GM12878 (cell line): ENCODE measurements around the gene AGBL3. TPM values are rescaled to one million over a fixed set of nuclear protein-coding genes. Genes with fewer than 3 reads are reported as not detected.

Experiments
- ATAC-seq: fragments of 200-7000 bp; cut with Tn5 transposase; 3 replicates; pipeline ENCODE4 v1.9.1; 2020; ENCODE audit warnings: mild to moderate bottlenecking, moderate library complexity
- BruUV-seq: library from RNA; stranded (reverse); fragments of 400-500 nt; replicated peaks from 2 replicates; lab custom pipeline; 2021; lab: Mats Ljungman, UMichigan
- CTCF ChIA-PET: fragments of 300-600 bp; sonication (Branson Sonifier 250); formaldehyde crosslinking; extraction: SDS; loops from one replicate; lab custom pipeline; 2021; ENCODE audit warnings: inconsistent platforms; lab: Yijun Ruan, JAX
- POLR2A ChIA-PET: fragments of 350-600 bp; formaldehyde crosslinking; extraction: SDS; loops from one replicate; lab custom pipeline; 2021; ENCODE audit warnings: inconsistent platforms; lab: Charles Lee
- RAD21 ChIA-PET: fragments of 300-600 bp; sonication (Branson Sonifier 250); formaldehyde crosslinking; loops from one replicate; lab custom pipeline; 2023; ENCODE audit warnings: antibody characterized with exemption; ENCODE audit not compliant: unreplicated experiment; lab: Charles Lee
- SMC1A ChIA-PET: fragments of 300-600 bp; sonication (Branson Sonifier 250); formaldehyde crosslinking; loops from one replicate; lab custom pipeline; 2023; ENCODE audit not compliant: unreplicated experiment, uncharacterized antibody; lab: Charles Lee
- DNase-seq: peaks from one replicate; pipeline ENCODE4 v3.0.0-alpha.2; 2011; ENCODE audit warnings: low read depth, low spot score
- FAIRE-seq: peaks from 3 replicates; lab custom pipeline; 2011; peaks lifted over from hg19 to GRCh38; lab: Jason Lieb, UNC
- H2AFZ ChIP-seq: 2 replicates; pipeline ENCODE4 v1.6.0; 2011; ENCODE audit warnings: low read depth, low read length, control low read depth; ENCODE audit not compliant: control insufficient read depth
- H3K27ac ChIP-seq: 2 replicates; pipeline ENCODE4 v1.5.1; 2011; ENCODE audit warnings: control low read depth; ENCODE audit not compliant: control insufficient read depth, insufficient read depth
- H3K27me3 ChIP-seq, 2 experiments: replicated peaks in 1 of 2; 2 replicates each; pipeline versions ENCODE4 v1.6.0 to v1.6.1; 2011; ENCODE audit warnings: low read length in 1 of 2; ENCODE audit not compliant: control insufficient read depth in 2 of 2, insufficient read depth in 2 of 2
- H3K36me3 ChIP-seq, 2 experiments: 2 replicates each; pipeline ENCODE4 v1.5.1; 2011; ENCODE audit warnings: low read length in 1 of 2; ENCODE audit not compliant: control insufficient read depth in 2 of 2, insufficient read depth in 2 of 2
- H3K4me1 ChIP-seq: 2 replicates; pipeline ENCODE4 v1.6.1; 2011; ENCODE audit warnings: mild to moderate bottlenecking, low read length, moderate library complexity, mixed read lengths; ENCODE audit not compliant: control insufficient read depth, insufficient read depth
- H3K4me2 ChIP-seq: 2 replicates; pipeline ENCODE4 v1.6.0; 2011; ENCODE audit warnings: control low read depth; ENCODE audit not compliant: control insufficient read depth, insufficient read depth
- H3K4me3 ChIP-seq: fragments of 200-600 bp; sonication (generic); 2 replicates; pipeline ENCODE4 v1.5.1; 2016
- H3K79me2 ChIP-seq: 2 replicates; pipeline ENCODE4 v1.6.0; 2011; ENCODE audit warnings: low read length; ENCODE audit not compliant: control insufficient read depth, insufficient read depth
- H3K9ac ChIP-seq: 2 replicates; pipeline ENCODE4 v1.8.0; 2011; ENCODE audit warnings: low read length, control low read depth, mixed read lengths; ENCODE audit not compliant: control insufficient read depth, insufficient read depth
- H3K9me3 ChIP-seq: replicated peaks from 3 replicates; pipeline ENCODE4 v1.5.1; 2011; ENCODE audit warnings: mild to moderate bottlenecking, low read length; ENCODE audit not compliant: control insufficient read depth, insufficient read depth
- H4K20me1 ChIP-seq: 2 replicates; pipeline ENCODE4 v1.6.0; 2011; ENCODE audit not compliant: control insufficient read depth, insufficient read depth
- CEBPB ChIP-seq, 2 experiments: fragments of 150-350 bp in 1 of 2; IDR thresholded peaks; 2 replicates each; pipeline ENCODE4 v1.6.1; 2012 to 2014; ENCODE audit warnings: low read depth in 2 of 2, low read length in 2 of 2, borderline replicate concordance in 1 of 2, inconsistent platforms in 1 of 2
- MEF2B ChIP-seq: fragments of 450-650 bp; IDR thresholded peaks from 2 replicates; pipeline ENCODE4 v1.6.1; 2018; ENCODE audit warnings: mild to moderate bottlenecking, moderate library complexity; ENCODE audit not compliant: partially characterized antibody, poor library complexity, severe bottlenecking
- MTA2 ChIP-seq: fragments of 450-650 bp; IDR thresholded peaks from 2 replicates; pipeline ENCODE4 v1.6.1; 2016; ENCODE audit warnings: low read depth, mild to moderate bottlenecking, moderate library complexity
- PAX8 ChIP-seq: fragments of 450-650 bp; IDR thresholded peaks from 2 replicates; pipeline ENCODE4 v1.6.1; 2017; ENCODE audit warnings: mild to moderate bottlenecking, moderate library complexity
- RAD21 ChIP-seq: IDR thresholded peaks from 2 replicates; pipeline ENCODE4 v1.6.1; 2011; ENCODE audit warnings: mild to moderate bottlenecking, low read depth, low read length, moderate library complexity; ENCODE audit not compliant: insufficient read depth
- RAD51 ChIP-seq: fragments of 450-650 bp; IDR thresholded peaks from 2 replicates; pipeline ENCODE4 v1.6.1; 2016; ENCODE audit warnings: moderate library complexity, mild to moderate bottlenecking, inconsistent platforms
- SIN3A ChIP-seq: IDR thresholded peaks from 2 replicates; pipeline ENCODE4 v1.6.1; 2012; ENCODE audit warnings: low read depth, low read length, improper control_type of control experiment
- SUPT20H ChIP-seq: IDR thresholded peaks from 2 replicates; pipeline ENCODE4 v1.6.1; 2011; ENCODE audit warnings: low read depth, mild to moderate bottlenecking, low read length, moderate library complexity, borderline replicate concordance; ENCODE audit not compliant: control insufficient read depth
- TCF7 ChIP-seq: IDR thresholded peaks from 2 replicates; pipeline ENCODE4 v1.6.1; 2014; ENCODE audit warnings: antibody characterized with exemption, borderline replicate concordance
- WRNIP1 ChIP-seq: IDR thresholded peaks from 2 replicates; pipeline ENCODE4 v1.6.1; 2011; ENCODE audit warnings: low read depth, low read length, improper control_type of control experiment, borderline replicate concordance
- ZNF207 ChIP-seq: fragments of 450-650 bp; IDR thresholded peaks from 2 replicates; pipeline ENCODE4 v1.6.1; 2014; ENCODE audit warnings: antibody characterized with exemption, mild to moderate bottlenecking, borderline replicate concordance
- WGBS: methylation state at CpG from one replicate; pipeline ENCODE4 v1.1.6; 2016; ENCODE audit warnings: low lambda C conversion rate; ENCODE audit not compliant: insufficient replicate concordance, insufficient coverage; ENCODE audit errors: missing lambda C conversion rate; 5-methylcytosine and 5-hydroxymethylcytosine counted together
- in situ Hi-C: fragments of 300-500 bp; cut with MboI; formaldehyde crosslinking; loops from 9 replicates; pipeline ENCODE4 v1.14.3; 2018; ENCODE audit warnings: mixed read lengths
- intact Hi-C: fragments of 100-400 bp; cut with micrococcal nuclease; formaldehyde crosslinking; loops from one replicate; pipeline ENCODE4 v1.14.2; 2022; ENCODE audit not compliant: unreplicated experiment
- polyA plus RNA-seq, 11 experiments: library from polyadenylated mRNA; depleted of rRNA in 4 of 11; unstranded in 6 of 11; stranded (reverse) in 5 of 11; fragments of >200 nt; fragmentation: Nextera tagmentation in 4 of 11; fragmentation: Illumina TruSeq in 1 of 11; extraction: Ambion mirVana in 4 of 11; extraction: Trizol in 1 of 11; gene quantifications; 1 replicate in 1 of 11; 2 replicates in 10 of 11; pipeline versions ENCODE4 v1.2.1 to v1.2.3, GENCODE V29; 2011 to 2016; ENCODE audit warnings: inconsistent platforms in 2 of 11, missing spikeins in 2 of 11, low read depth in 1 of 11
- total RNA-seq, 4 experiments: library from RNA; depleted of rRNA in 3 of 4; stranded (reverse); fragments of >200 nt in 3 of 4; fragmentation: Illumina TruSeq in 1 of 4; extraction: Trizol in 1 of 4; gene quantifications; 2 replicates each; pipeline versions ENCODE4 v1.2.1 to v1.2.3, GENCODE V29; 2013 to 2021
- TF ChIP-seq, protein P1 (sequence below): fragments of 450-650 bp; IDR thresholded peaks from 2 replicates; pipeline ENCODE4 v1.6.1; 2017; ENCODE audit warnings: mild to moderate bottlenecking, moderate library complexity
- TF ChIP-seq, protein P2 (sequence below): fragments of 450-650 bp; IDR thresholded peaks from 2 replicates; pipeline ENCODE4 v1.6.1; 2018; ENCODE audit warnings: borderline replicate concordance, mild to moderate bottlenecking; ENCODE audit not compliant: partially characterized antibody

The AGBL3 gene
- total and polyA plus RNA-seq, 10 of the 15 experiments (the other 5 are each of a cell fraction or from before 2014, with no cell fraction given) = 0.82 to 12.4 (median 3.7) TPM

DNA sequence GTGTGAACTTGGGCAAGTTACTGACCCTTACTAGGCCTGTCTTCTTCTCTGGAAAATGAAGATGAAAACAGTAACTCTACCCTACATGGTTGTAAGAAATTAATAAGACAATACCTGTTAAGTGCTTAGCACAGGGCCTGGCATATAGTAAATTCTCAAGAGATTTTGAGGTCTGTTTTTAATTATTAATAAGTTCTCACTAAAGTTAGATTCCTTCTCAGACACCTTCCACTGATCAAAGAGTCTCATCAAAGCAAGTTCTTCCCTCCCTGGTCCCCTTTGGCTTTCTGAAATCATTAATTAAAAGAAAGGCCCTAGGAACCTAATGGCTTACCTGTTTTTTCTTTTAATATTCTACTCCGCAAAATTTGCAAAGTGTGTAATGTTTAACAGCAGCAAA is 166.1 kb downstream of the AGBL3 start:
- Histone ChIP-seq H4K20me1 (no peaks in the 10 kb centered on the region), H3K36me3 (peaks cover 2% of the 10 kb centered on the region in 2 experiments; a peak in 2 of 4 replicates), H3K4me1 (peaks cover 12% of the 10 kb centered on the region), H2AFZ (no peak overlapping the region), H3K4me2 (no peak overlapping the region), H3K27ac (no peak overlapping the region), H3K79me2 (peaks cover 44% of the 10 kb centered on the region), H3K4me3 (no peak overlapping the region), H3K9ac (no peak overlapping the region), H3K27me3 (no peaks in the 10 kb centered on the region), H3K9me3 (peaks cover 19% of the 10 kb centered on the region)
- ATAC-seq = peak; percentile 2; the same call in 1 of the 3 replicates
- intact Hi-C loops (no loop called here), in situ Hi-C loops (no loop called here)
- FAIRE-seq = no peak
- DNase-seq = no peak
- ChIA-PET POLR2A (interaction anchor here (1.2 to 9.3 kb wide), 2 partner anchors 13 to 34 kb away, joined by 4 to 169 read pairs; partner anchors contain the start of gene CYREN), CTCF (interaction anchor here (6.1 kb wide), 1 partner anchor 166 kb away, joined by 69 read pairs; the partner anchor contains the start of gene AGBL3), RAD21 (interaction anchor here (1.2 to 7.3 kb wide), 4 partner anchors 9 to 163 kb away, joined by 3 to 154 read pairs (median 44); partner anchors contain the start of gene AGBL3), SMC1A (interaction anchor here (10.7 to 12.4 kb wide), 2 partner anchors 17 to 162 kb away, joined by 158 to 293 read pairs; partner anchors contain the start of genes AGBL3 and CYREN)
- TF ChIP-seq ZNF207 (no peak), MTA2 (peak; percentile 79), RAD51 (no peak), TCF7 (no peak), SUPT20H (no peak), PAX8 (no peak), WRNIP1 (no peak), RAD21 (no peak), MEF2B (peak; percentile 58), SIN3A (no peak), CEBPB (IDR thresholded peaks at IDR 0.05; ENCODE audit: borderline replicate concordance in 1 of 2, low read depth in 2 of 2, low read length in 2 of 2) (no peak)
- TF ChIP-seq, protein P1, sequence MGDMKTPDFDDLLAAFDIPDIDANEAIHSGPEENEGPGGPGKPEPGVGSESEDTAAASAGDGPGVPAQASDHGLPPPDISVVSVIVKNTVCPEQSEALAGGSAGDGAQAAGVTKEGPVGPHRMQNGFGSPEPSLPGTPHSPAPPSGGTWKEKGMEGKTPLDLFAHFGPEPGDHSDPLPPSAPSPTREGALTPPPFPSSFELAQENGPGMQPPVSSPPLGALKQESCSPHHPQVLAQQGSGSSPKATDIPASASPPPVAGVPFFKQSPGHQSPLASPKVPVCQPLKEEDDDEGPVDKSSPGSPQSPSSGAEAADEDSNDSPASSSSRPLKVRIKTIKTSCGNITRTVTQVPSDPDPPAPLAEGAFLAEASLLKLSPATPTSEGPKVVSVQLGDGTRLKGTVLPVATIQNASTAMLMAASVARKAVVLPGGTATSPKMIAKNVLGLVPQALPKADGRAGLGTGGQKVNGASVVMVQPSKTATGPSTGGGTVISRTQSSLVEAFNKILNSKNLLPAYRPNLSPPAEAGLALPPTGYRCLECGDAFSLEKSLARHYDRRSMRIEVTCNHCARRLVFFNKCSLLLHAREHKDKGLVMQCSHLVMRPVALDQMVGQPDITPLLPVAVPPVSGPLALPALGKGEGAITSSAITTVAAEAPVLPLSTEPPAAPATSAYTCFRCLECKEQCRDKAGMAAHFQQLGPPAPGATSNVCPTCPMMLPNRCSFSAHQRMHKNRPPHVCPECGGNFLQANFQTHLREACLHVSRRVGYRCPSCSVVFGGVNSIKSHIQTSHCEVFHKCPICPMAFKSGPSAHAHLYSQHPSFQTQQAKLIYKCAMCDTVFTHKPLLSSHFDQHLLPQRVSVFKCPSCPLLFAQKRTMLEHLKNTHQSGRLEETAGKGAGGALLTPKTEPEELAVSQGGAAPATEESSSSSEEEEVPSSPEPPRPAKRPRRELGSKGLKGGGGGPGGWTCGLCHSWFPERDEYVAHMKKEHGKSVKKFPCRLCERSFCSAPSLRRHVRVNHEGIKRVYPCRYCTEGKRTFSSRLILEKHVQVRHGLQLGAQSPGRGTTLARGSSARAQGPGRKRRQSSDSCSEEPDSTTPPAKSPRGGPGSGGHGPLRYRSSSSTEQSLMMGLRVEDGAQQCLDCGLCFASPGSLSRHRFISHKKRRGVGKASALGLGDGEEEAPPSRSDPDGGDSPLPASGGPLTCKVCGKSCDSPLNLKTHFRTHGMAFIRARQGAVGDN = peak; percentile 55; the same call in 1 of the 2 replicates
- TF ChIP-seq, protein P2, sequence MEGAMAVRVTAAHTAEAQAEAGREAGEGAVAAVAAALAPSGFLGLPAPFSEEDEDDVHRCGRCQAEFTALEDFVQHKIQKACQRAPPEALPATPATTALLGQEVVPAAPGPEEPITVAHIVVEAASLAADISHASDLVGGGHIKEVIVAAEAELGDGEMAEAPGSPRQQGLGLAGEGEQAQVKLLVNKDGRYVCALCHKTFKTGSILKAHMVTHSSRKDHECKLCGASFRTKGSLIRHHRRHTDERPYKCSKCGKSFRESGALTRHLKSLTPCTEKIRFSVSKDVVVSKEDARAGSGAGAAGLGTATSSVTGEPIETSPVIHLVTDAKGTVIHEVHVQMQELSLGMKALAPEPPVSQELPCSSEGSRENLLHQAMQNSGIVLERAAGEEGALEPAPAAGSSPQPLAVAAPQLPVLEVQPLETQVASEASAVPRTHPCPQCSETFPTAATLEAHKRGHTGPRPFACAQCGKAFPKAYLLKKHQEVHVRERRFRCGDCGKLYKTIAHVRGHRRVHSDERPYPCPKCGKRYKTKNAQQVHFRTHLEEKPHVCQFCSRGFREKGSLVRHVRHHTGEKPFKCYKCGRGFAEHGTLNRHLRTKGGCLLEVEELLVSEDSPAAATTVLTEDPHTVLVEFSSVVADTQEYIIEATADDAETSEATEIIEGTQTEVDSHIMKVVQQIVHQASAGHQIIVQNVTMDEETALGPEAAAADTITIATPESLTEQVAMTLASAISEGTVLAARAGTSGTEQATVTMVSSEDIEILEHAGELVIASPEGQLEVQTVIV = no peak
- no TSS peak for BruUV-seq
- 95% methylated on average over 1 of the region's 1 CpG for WGBS
